C4-2B (cell line): ENCODE data around the gene SPTBN4.

ENCODE experiments used
- CTCF ChIP-seq: fragments of 450-650 bp; conservative IDR thresholded peaks from 2 replicates; pipeline ENCODE4 v1.5.1; 2017; ENCODE audit warnings: mild to moderate bottlenecking
- ZFX ChIP-seq: fragments of 450-650 bp; IDR thresholded peaks from 2 replicates; pipeline ENCODE4 v1.6.1; 2017

- no peak for TF ChIP-seq CTCF
- TF ChIP-seq ZFX, result no peak
These were observed 145.3 kb downstream of the SPTBN4 start for GRCh38 chr19:40611900-40612698.
